Prostate gland (tissue), 2 donors: ENCODE results near the gene ZDHHC11. TPM values are rescaled to one million over a fixed set of nuclear protein-coding genes. Genes with fewer than 3 reads are reported as not detected.
"Not testable (repeated sequence)": the region's sequence is repeated elsewhere in the genome, so short reads cannot be mapped to it uniquely, and the experiment has no call there.

ENCODE experiments used
- DNase-seq: peaks from one replicate; pipeline ENCODE4 v3.0.0-alpha.2; 2019; ENCODE audit warnings: low spot score
- H3K27ac ChIP-seq, 2 donors: fragments of 200-600 bp; sonication (generic); 2 replicates each; pipeline ENCODE4 v1.5.1; 2017 to 2019
- H3K27me3 ChIP-seq: fragments of 200-600 bp; sonication (generic); replicated peaks from 2 replicates; pipeline ENCODE4 v1.5.1; 2019; ENCODE audit not compliant: insufficient read depth
- H3K36me3 ChIP-seq, 2 donors: fragments of 200-600 bp; sonication (generic); 1 replicate in 1 of 2; 2 replicates in 1 of 2; pipeline versions ENCODE4 v1.5.1 to v1.8.1; 2017 to 2019
- H3K4me1 ChIP-seq: fragments of 200-600 bp; sonication (generic); replicated peaks from 2 replicates; pipeline ENCODE4 v1.5.1; 2019
- H3K4me3 ChIP-seq, 2 donors: fragments of 200-600 bp; sonication (generic); 2 replicates each; pipeline ENCODE4 v1.5.1; 2017 to 2019
- H3K9me3 ChIP-seq: fragments of 200-600 bp; sonication (generic); 2 replicates; pipeline ENCODE4 v1.5.1; 2017
- WGBS: methylation state at CpG from one replicate; pipeline ENCODE4 v1.1.5; 2018; 5-methylcytosine and 5-hydroxymethylcytosine counted together
- intact Hi-C: fragments of 100-400 bp; cut with DNase I; formaldehyde crosslinking; loops from one replicate; pipeline ENCODE4 v1.14.2; 2022
- total RNA-seq, 2 donors: library from RNA; depleted of rRNA; stranded (reverse); fragments of >200 nt; gene quantifications; one replicate each; pipeline ENCODE4 v1.1.0, GENCODE V29; 2016

Gene ZDHHC11
- total RNA-seq, 2 donors from 2014 or later = 1.2 to 9.8 TPM

GRCh38 chr5:845031-845675, 5.6 kb downstream of the ZDHHC11 start:
- H3K4me3 ChIP-seq, DNase-seq, intact Hi-C loops, H3K4me1 ChIP-seq, H3K36me3 ChIP-seq, H3K27me3 ChIP-seq, H3K9me3 ChIP-seq, H3K27ac ChIP-seq: not testable (repeated sequence)
- WGBS = 73% methylated on average over 14 of the region's 21 CpGs

DNA sequence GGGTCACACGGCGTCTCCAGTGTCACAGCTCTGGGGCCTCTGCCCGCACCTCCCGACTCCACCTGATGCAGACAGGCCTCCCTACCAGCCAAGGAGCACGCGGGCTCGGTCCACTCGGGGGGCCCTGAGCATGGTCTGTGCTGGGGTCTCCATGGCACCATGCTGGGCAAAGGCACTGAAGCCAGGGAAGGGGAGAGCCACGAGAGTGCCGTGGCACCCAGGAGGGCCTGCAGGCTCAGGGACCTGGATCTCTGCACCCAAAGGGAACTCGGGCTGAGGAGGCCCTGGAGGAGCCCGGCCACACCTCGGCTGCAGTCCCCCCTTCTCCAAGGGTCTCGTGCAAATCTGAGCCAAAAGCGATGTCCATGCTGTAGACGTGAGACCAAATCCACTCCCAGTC, 6.4 kb downstream of the ZDHHC11 start:
- intact Hi-C loops, H3K4me1 ChIP-seq, H3K27me3 ChIP-seq, DNase-seq, H3K9me3 ChIP-seq, H3K36me3 ChIP-seq, H3K4me3 ChIP-seq, H3K27ac ChIP-seq: not testable (repeated sequence)
- 91% methylated on average over 16 of the region's 16 CpGs for WGBS

DNA sequence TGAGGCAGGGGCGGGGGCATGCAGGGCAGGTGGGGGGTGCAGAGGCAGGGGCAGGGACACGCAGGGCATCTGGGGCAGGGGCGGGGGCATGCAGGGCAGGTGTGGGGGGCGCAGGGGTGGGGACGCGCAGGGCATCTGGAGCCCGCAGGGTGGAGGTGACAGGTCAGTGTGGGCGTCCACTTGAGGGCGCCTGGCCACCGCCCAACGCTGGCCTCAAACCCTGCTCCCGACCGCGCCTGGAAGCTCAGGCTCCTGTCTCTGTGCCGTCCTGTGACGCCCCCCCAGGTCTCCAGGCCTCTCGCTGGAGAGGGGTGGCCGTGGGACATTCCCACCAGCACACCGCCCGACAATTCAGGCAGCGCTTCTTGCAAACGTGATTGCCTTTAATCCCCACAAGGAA, 6.9 kb downstream of the ZDHHC11 start:
- H3K4me3 ChIP-seq, H3K27me3 ChIP-seq, H3K4me1 ChIP-seq, H3K36me3 ChIP-seq, intact Hi-C loops, H3K9me3 ChIP-seq, H3K27ac ChIP-seq, DNase-seq: not testable (repeated sequence)
- 84% methylated on average over 18 of the region's 22 CpGs for WGBS

GRCh38 chr5:843371-843770, 7.4 kb downstream of the ZDHHC11 start:
- intact Hi-C loops, H3K27ac ChIP-seq, H3K4me3 ChIP-seq, DNase-seq, H3K9me3 ChIP-seq, H3K36me3 ChIP-seq, H3K4me1 ChIP-seq, H3K27me3 ChIP-seq: not testable (repeated sequence)
- 95% methylated on average over 13 of the region's 26 CpGs for WGBS

- DNase-seq, H3K27me3 ChIP-seq, H3K9me3 ChIP-seq, H3K27ac ChIP-seq, H3K4me3 ChIP-seq, H3K4me1 ChIP-seq, H3K36me3 ChIP-seq, intact Hi-C loops: not testable (repeated sequence)
- 89% methylated on average over 29 of the region's 32 CpGs for WGBS
Observed at GRCh38 chr5:842402-843221, 8.2 kb downstream of the ZDHHC11 start.

DNA sequence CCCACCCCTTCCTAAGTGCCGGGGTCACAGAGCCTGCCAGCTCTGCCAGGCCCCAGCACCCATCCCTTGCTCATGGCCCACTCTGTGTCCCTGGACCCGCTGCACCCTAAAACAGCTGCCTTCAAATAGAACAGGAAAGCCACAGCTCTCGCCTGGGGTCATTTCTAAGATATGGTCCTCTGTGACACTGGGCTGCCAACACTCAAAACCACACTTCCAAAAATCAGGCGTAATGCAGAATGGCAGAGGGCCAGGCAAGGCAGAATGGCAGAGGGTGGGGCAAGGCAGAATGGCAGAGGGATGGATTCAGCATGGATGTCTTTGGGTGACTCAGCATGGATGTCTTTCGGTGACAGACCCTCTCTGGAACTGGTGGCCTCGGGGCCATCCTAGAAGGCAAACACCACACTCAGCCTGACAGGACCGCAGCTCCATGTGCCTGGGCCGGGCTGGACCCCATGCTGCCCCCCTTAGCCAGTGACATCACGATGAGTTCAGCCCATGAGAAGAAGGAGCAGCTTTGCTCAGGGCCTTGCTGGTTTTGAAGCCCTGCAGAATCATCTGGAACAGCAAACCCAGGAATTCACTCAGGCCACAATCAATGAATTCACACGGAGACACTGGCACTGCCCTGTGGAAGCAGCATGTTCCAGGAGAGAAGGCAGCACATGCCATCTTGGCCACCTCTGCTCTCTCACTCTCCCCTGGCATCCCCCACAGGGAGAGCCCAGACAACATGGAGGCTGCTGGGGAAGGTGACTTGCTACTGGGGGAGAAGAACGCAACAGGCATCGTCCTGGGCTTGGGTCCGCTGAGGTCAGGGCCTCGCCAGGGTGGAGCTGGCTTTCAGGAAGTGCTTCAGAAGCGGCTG, 9.0 kb downstream of the ZDHHC11 start:
- intact Hi-C loops = not testable (repeated sequence)

GRCh38 chr5:840974-841435, 9.8 kb downstream of the ZDHHC11 start:
- 92% methylated on average over 10 of the region's 10 CpGs for WGBS
- H3K4me1 ChIP-seq, H3K9me3 ChIP-seq, H3K4me3 ChIP-seq, H3K36me3 ChIP-seq, intact Hi-C loops, DNase-seq, H3K27ac ChIP-seq, H3K27me3 ChIP-seq: not testable (repeated sequence)

More for the DNA sequence above, 9.0 kb downstream of the ZDHHC11 start:
- 92% methylated on average over 12 of the region's 15 CpGs for WGBS
- not testable (repeated sequence) for H3K36me3 ChIP-seq, H3K4me3 ChIP-seq, DNase-seq, H3K4me1 ChIP-seq, H3K9me3 ChIP-seq, H3K27me3 ChIP-seq, H3K27ac ChIP-seq

DNA sequence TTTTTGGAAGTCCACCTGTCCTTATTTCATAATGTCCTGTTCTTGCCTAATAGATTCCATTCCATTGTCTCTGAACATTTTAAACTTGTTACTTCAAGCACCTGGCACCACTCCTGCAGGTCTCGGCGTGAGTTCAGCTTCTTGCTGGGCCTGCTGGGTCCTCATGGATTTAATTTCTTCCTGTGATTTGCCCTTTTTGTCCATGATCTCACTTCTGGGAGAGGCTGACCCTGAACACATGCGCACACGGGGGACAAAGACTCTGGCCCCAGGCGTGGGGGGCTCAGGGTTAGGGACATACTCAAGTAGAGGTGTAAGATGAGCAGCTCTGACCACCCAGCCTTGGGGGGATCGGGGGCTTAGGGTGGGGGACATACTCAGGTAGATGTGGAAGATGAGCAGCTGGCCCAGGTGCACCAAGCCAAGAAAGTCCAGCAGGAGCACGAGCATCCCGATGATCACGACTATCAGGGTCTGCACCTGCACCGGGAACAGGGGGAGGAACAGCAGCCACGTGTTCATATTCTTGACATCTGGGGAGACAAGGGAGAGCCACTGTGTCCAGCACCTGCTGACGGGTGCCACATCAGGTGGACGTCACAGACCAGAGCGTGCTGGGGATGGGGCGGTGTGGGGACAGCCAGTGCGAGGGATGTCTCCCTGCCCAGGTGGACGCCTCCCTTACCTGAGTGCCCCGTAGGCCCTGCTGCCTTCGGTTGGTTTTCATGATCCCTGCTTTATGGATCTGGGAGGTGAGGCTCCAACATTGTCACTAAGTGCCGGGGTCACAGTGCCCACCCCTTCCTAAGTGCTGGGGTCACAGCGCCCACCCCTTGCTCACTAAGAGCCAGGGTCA, 10.4 kb downstream of the ZDHHC11 start:
- H3K4me1 ChIP-seq, DNase-seq, H3K9me3 ChIP-seq, H3K27me3 ChIP-seq, intact Hi-C loops, H3K27ac ChIP-seq, H3K4me3 ChIP-seq, H3K36me3 ChIP-seq: not testable (repeated sequence)
- WGBS = 87% methylated on average over 21 of the region's 21 CpGs

DNA sequence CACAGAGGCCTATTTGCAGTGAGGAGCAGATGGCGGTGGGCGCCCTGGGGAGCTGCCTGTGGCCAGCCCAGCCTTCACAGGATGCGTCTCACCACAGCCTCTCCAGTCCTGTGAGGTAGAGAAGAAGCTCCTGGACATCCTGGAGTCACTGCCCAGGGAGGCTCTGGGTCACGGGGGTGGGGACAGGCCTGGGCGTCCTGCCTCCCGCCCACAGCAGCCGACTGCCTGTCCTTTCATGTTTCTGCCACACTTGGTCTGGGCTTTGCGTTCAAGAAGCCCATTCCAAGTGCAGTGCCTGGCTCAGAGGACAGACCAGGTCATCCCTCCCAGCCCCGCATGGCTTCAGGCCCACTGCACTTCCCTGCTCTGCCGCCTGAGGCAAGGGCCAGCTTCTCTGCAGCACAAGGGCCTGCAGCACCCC, 12.3 kb downstream of the ZDHHC11 start:
- H3K9me3 ChIP-seq, H3K36me3 ChIP-seq, H3K4me1 ChIP-seq, H3K27me3 ChIP-seq, DNase-seq, H3K4me3 ChIP-seq, intact Hi-C loops, H3K27ac ChIP-seq: not testable (repeated sequence)
- 82% methylated on average over 9 of the region's 10 CpGs for WGBS

GRCh38 chr5:837621-838121, 13.1 kb downstream of the ZDHHC11 start:
- H3K4me1 ChIP-seq, DNase-seq, H3K36me3 ChIP-seq, H3K4me3 ChIP-seq, intact Hi-C loops, H3K27ac ChIP-seq, H3K27me3 ChIP-seq, H3K9me3 ChIP-seq: not testable (repeated sequence)
- 93% methylated on average over 11 of the region's 14 CpGs for WGBS
